Measurements from ENCODE around the gene CAMK4. TPM values are rescaled to one million over a fixed set of nuclear protein-coding genes. Genes with fewer than 3 reads are reported as not detected.
A peak's percentile ranks its signal among the peaks of the same experiment; 100 is the strongest.

The CAMK4 gene
- total RNA-seq, 3 donors from 2014 or later: 35.5 to 49.5 (median 36.9) TPM

- no peaks in the 10 kb centered on the region for H3K9me3 Mint-ChIP-seq
- DNase-seq (no peak), ATAC-seq (no peak)
- no peak overlapping the region for H3K4me3 Mint-ChIP-seq
- peaks cover 34% of the 10 kb centered on the region for H3K36me3 Mint-ChIP-seq (ENCODE audit: insufficient read depth)
- peaks cover 3% of the 10 kb centered on the region for H3K4me1 Mint-ChIP-seq (ENCODE audit: low read depth)
- no peaks in the 10 kb centered on the region for H3K27me3 Mint-ChIP-seq (ENCODE audit: low read depth)
Observed at GRCh38 chr5:111486055-111486454, 261.9 kb downstream of the CAMK4 start.

DNA sequence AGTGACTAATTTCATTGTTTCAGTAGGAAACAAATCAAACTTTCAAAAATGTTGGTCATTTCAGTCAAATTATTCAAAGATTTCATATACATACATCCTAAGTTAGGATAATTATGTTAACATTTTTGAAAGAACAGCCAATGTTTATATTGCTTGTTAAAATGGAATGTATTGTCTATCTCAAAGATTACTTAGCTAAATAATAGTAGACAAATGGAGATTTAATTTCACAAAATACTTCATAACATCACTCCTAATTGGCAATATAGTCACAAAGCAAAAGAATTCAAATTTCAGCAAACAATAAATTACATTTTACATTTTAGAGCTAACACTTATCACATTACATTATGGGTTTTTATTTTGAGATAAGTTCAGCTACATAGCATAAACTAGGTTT, 262.7 kb downstream of the CAMK4 start:
- no peaks in the 10 kb centered on the region for H3K9me3 Mint-ChIP-seq
- ATAC-seq: no peak
- peaks cover 3% of the 10 kb centered on the region for H3K4me1 Mint-ChIP-seq (ENCODE audit: low read depth)
- DNase-seq: no peak
- no peak overlapping the region for H3K4me3 Mint-ChIP-seq
- H3K27me3 Mint-ChIP-seq (ENCODE audit: low read depth): no peaks in the 10 kb centered on the region
- H3K36me3 Mint-ChIP-seq (ENCODE audit: insufficient read depth): peaks cover 28% of the 10 kb centered on the region

DNA sequence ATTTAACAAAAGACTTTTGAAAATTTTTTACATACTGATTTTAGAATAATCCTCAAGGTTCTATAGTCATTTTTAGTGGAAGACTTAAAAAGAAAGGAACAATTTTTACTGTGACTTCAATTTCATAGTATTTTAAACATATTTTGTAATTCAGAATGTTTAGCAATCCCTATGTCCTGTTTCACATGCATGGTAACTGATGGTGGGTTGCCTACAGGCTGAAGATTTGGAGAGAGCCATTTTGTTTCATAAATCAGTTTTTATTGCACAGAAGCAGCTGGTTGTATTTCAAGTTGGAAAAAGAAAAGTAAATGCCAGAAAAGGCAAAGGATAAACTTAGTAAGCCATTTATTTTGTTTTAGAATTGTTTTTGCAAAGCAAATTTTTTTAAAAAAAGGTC, 264.2 kb downstream of the CAMK4 start:
- Mint-ChIP-seq H3K4me3 (no peak overlapping the region), H3K36me3 (ENCODE audit: insufficient read depth) (peaks cover 23% of the 10 kb centered on the region), H3K27me3 (ENCODE audit: low read depth) (no peaks in the 10 kb centered on the region), H3K4me1 (ENCODE audit: low read depth) (peaks cover 4% of the 10 kb centered on the region), H3K9me3 (no peaks in the 10 kb centered on the region)
- DNase-seq (no peak), ATAC-seq (no peak)

DNA sequence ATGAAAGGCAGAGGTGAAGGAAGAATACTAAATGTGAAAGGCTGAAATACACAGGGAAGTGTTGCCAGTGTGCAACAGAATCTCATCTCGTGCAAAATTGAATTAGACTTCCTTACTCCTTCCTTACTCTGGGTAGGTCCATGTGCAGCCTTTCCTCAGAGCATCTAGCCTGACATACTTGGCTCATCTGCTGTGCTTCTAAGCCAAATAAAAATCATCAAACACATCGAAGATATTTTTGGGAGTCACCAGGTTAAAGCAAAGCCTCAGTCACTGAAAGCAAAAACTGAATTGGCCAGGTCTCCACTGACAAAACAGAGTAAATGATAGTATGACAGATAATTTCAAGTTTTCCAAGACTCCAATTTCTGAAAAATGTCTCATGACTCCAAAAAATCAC, 268.8 kb downstream of the CAMK4 start:
- ATAC-seq (no peak), DNase-seq (no peak)
- no peaks in the 10 kb centered on the region for H3K27me3 Mint-ChIP-seq (ENCODE audit: low read depth)
- peaks cover 23% of the 10 kb centered on the region for H3K36me3 Mint-ChIP-seq (ENCODE audit: insufficient read depth)
- peaks cover 3% of the 10 kb centered on the region for H3K4me1 Mint-ChIP-seq (ENCODE audit: low read depth)
- no peaks in the 10 kb centered on the region for H3K9me3 Mint-ChIP-seq
- no peak overlapping the region for H3K4me3 Mint-ChIP-seq

- DNase-seq (no peak), ATAC-seq (no peak)
- peaks cover 20% of the 10 kb centered on the region for H3K36me3 Mint-ChIP-seq (ENCODE audit: insufficient read depth)
- H3K4me3 Mint-ChIP-seq: no peak overlapping the region
- H3K9me3 Mint-ChIP-seq: no peaks in the 10 kb centered on the region
- H3K4me1 Mint-ChIP-seq (ENCODE audit: low read depth): peaks cover 11% of the 10 kb centered on the region
- no peaks in the 10 kb centered on the region for H3K27me3 Mint-ChIP-seq (ENCODE audit: low read depth)
Observed at GRCh38 chr5:111494355-111494999, 270.3 kb downstream of the CAMK4 start.

DNA sequence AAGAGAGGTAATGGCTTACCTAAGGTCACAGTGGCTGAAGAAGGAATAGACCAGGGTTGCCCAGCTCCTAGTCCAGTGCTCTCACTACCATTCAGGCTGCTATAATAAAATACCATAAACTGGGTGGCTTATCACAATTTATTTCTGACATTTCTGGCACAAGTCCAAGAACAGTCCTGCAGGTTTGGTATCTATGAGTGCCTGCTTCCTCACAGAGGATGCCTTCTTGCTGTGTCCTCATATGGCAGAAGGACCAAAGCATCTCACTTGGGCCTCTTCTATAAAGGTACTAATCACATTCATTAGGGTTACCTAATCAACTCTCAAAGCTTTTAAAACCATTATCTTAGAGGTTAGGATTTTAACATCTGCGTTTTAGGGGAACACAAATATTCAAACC, 271.0 kb downstream of the CAMK4 start:
- no peak for DNase-seq
- H3K36me3 Mint-ChIP-seq (ENCODE audit: insufficient read depth): peaks cover 19% of the 10 kb centered on the region

GRCh38 chr5:111498346-111498745, 274.2 kb downstream of the CAMK4 start:
- no peaks in the 10 kb centered on the region for H3K27me3 Mint-ChIP-seq (ENCODE audit: low read depth)
- H3K9me3 Mint-ChIP-seq: no peaks in the 10 kb centered on the region
- peaks cover 9% of the 10 kb centered on the region for H3K4me1 Mint-ChIP-seq (ENCODE audit: low read depth)
- peaks cover 20% of the 10 kb centered on the region for H3K36me3 Mint-ChIP-seq (ENCODE audit: insufficient read depth)
- no peak for DNase-seq
- no peak overlapping the region for H3K4me3 Mint-ChIP-seq
- no peak for ATAC-seq

More for the DNA sequence above, 271.0 kb downstream of the CAMK4 start:
- no peak for ATAC-seq
- H3K27me3 Mint-ChIP-seq (ENCODE audit: low read depth): no peaks in the 10 kb centered on the region
- H3K9me3 Mint-ChIP-seq: no peaks in the 10 kb centered on the region
- H3K4me1 Mint-ChIP-seq (ENCODE audit: low read depth): peaks cover 11% of the 10 kb centered on the region
- H3K4me3 Mint-ChIP-seq: no peak overlapping the region

- Mint-ChIP-seq H3K4me1 (ENCODE audit: low read depth) (peaks cover 12% of the 10 kb centered on the region), H3K36me3 (ENCODE audit: insufficient read depth) (peaks cover 10% of the 10 kb centered on the region), H3K27me3 (ENCODE audit: low read depth) (no peaks in the 10 kb centered on the region), H3K9me3 (no peaks in the 10 kb centered on the region), H3K4me3 (no peak overlapping the region)
- DNase-seq (no peak), ATAC-seq (no peak)
Observed at GRCh38 chr5:111502956-111503355, 278.8 kb downstream of the CAMK4 start.

GRCh38 chr5:111505096-111505495, 280.9 kb downstream of the CAMK4 start:
- H3K27me3 Mint-ChIP-seq (ENCODE audit: low read depth): no peaks in the 10 kb centered on the region
- H3K4me1 Mint-ChIP-seq (ENCODE audit: low read depth): peaks cover 14% of the 10 kb centered on the region
- DNase-seq (no peak), ATAC-seq (no peak)
- peaks cover 7% of the 10 kb centered on the region for H3K36me3 Mint-ChIP-seq (ENCODE audit: insufficient read depth)
- no peak overlapping the region for H3K4me3 Mint-ChIP-seq
- H3K9me3 Mint-ChIP-seq: no peaks in the 10 kb centered on the region

GRCh38 chr5:111507276-111507675, 283.1 kb downstream of the CAMK4 start:
- no peak overlapping the region for H3K4me3 Mint-ChIP-seq
- peaks cover 4% of the 10 kb centered on the region for H3K36me3 Mint-ChIP-seq (ENCODE audit: insufficient read depth)
- H3K9me3 Mint-ChIP-seq: no peaks in the 10 kb centered on the region
- DNase-seq: no peak
- peaks cover 29% of the 10 kb centered on the region for H3K4me1 Mint-ChIP-seq (ENCODE audit: low read depth)
- H3K27me3 Mint-ChIP-seq (ENCODE audit: low read depth): no peaks in the 10 kb centered on the region
- ATAC-seq: no peak

DNA sequence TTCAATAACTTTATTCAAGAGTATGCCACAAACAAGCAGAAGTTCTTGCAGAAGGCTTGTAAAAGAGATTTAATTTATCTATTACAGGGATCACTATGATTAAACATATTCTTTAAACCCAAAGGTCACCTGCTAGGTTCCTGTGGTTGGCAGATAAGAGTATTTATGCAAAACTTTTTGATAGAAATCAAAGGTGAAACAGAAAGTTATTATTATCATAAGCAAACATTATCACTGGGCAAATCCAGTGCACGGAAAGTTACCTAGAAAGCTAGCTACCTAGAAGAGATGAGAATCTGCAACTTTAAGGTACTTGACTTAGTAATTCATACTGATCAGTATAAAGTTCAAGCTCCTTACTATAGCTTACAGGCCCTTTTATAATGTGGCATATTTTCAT, 284.9 kb downstream of the CAMK4 start:
- H3K4me3 Mint-ChIP-seq: no peak overlapping the region
- DNase-seq (no peak), ATAC-seq (no peak)
- peaks cover 38% of the 10 kb centered on the region for H3K4me1 Mint-ChIP-seq (ENCODE audit: low read depth)
- H3K9me3 Mint-ChIP-seq: no peaks in the 10 kb centered on the region
- H3K36me3 Mint-ChIP-seq (ENCODE audit: insufficient read depth): peaks cover 4% of the 10 kb centered on the region
- H3K27me3 Mint-ChIP-seq (ENCODE audit: low read depth): no peaks in the 10 kb centered on the region

- H3K27me3 Mint-ChIP-seq (ENCODE audit: low read depth): no peaks in the 10 kb centered on the region
- DNase-seq: no peak
- peaks cover 1% of the 10 kb centered on the region for H3K36me3 Mint-ChIP-seq (ENCODE audit: insufficient read depth)
- H3K9me3 Mint-ChIP-seq: no peaks in the 10 kb centered on the region
- no peak for ATAC-seq
- peak overlapping the region; percentile 95 for H3K4me3 Mint-ChIP-seq
- peaks cover 39% of the 10 kb centered on the region for H3K4me1 Mint-ChIP-seq (ENCODE audit: low read depth)
Observed at GRCh38 chr5:111511174-111511830, 287.1 kb downstream of the CAMK4 start.

DNA sequence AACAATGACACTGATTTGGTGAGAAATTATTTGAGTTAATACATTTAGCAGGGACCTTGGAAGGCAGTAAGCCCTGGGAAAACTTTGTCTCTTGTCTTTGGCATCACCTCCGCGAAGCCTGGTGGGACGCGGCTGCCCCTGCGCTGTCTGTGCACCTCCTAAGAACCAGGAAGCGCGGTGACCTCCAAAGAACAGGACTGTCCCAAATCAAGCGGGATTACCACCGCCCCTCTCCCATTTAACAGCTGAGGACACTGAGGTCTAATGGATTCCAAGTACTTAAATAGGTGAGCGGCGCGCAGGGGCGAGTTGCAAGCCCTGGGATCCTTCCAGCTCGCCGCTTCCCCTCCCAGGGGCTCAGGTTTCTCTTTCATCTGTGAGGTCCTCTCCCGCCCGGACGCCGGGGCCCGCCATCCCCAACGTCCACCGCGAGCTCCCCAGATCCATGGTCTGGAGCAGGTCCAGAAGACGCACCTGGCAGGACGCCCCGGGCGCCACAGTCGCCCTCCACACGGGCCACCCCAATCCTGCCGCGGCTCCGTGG, 287.7 kb downstream of the CAMK4 start:
- H3K4me1 Mint-ChIP-seq (ENCODE audit: low read depth): peaks cover 39% of the 10 kb centered on the region
- ATAC-seq: peak; percentile 6

DNA sequence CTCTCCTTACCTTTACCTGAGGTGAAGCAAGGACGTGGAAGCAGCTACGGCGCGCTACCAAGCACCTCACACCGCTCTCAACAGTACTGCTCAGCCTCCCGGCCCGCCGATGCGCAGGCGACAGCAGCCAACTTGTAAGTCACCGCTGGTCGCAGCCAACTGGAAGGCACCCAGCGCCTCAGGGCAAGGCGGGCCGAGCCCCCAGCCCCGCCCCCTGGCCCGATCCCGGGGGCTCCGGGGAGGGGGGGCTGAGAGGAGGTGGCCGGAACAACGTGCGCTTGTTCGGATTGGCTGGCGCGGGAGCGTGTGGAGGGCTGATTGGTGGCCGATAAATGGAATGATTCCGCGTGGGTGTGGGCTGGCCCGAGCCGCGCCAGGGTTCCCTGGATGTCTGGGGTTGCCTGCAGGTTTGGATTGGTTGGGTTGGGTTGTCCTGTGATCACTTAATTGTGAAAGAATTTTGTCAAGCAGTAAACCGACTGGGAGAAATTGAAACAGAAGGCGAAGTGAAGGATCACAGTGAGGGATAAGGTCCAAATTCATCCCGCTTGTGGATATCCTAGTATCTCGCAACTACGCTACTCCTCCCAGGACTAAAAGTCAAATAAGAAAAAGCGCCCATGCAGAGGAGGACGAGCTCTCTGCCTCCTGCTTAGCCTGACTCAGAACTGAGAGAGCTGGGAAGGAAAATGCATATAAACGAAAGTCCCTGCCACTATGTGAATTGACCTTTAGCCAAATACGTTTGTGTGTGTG, 288.4 kb downstream of the CAMK4 start, which contains the start of gene STARD4:
TSS of gene STARD4 (minus strand) at position 161 of the 756 bp plus-strand sequence. CDS start 5,102 bp downstream, outside the sequence.
- Mint-ChIP-seq H3K36me3 (ENCODE audit: insufficient read depth) (peaks cover 1% of the 10 kb centered on the region), H3K4me1 (ENCODE audit: low read depth) (peaks cover 39% of the 10 kb centered on the region), H3K4me3 (peak within 1 kb of the TSS; percentile 95), H3K9me3 (no peaks in the 10 kb centered on the region), H3K27me3 (ENCODE audit: low read depth) (no peaks in the 10 kb centered on the region)
- ATAC-seq (peak; percentile 94 to 96), DNase-seq (peak; percentile 91)

More for the DNA sequence above, 287.7 kb downstream of the CAMK4 start:
- Mint-ChIP-seq H3K27me3 (ENCODE audit: low read depth) (no peaks in the 10 kb centered on the region), H3K36me3 (ENCODE audit: insufficient read depth) (peaks cover 1% of the 10 kb centered on the region), H3K4me3 (peak overlapping the region; percentile 95), H3K9me3 (no peaks in the 10 kb centered on the region)
- no peak for DNase-seq
